HepG2 (cell line): ENCODE data around the gene ADGRG6. TPM values are rescaled to one million over a fixed set of nuclear protein-coding genes. Genes with fewer than 3 reads are reported as not detected.

Experiments
- ARID5B ChIP-seq: IDR thresholded peaks from 2 replicates; pipeline ENCODE4 v1.4.0; 2020; ENCODE audit warnings: mild to moderate bottlenecking, missing genetic modification reagents
- CEBPB ChIP-seq: IDR thresholded peaks from 2 replicates; pipeline ENCODE4 v1.6.1; 2011; ENCODE audit warnings: low read depth, low read length, improper control_type of control experiment, borderline replicate concordance
- CEBPG ChIP-seq: IDR thresholded peaks from 2 replicates; pipeline ENCODE4 v1.6.1; 2016
- GPBP1L1 ChIP-seq: sonication (generic); formaldehyde crosslinking; IDR thresholded peaks from 2 replicates; pipeline ENCODE4 v1.5.0; 2020; ENCODE audit warnings: mild to moderate bottlenecking, missing genetic modification reagents
- GZF1 ChIP-seq: sonication (generic); formaldehyde crosslinking; IDR thresholded peaks from 2 replicates; pipeline ENCODE4 v1.5.1; 2020; ENCODE audit warnings: mild to moderate bottlenecking, missing genetic modification reagents
- HINFP ChIP-seq: sonication (generic); formaldehyde crosslinking; IDR thresholded peaks from 2 replicates; pipeline ENCODE4 v1.4.0; 2020; ENCODE audit warnings: low read depth, mild to moderate bottlenecking, missing genetic modification reagents
- JUNB ChIP-seq: sonication (generic); formaldehyde crosslinking; IDR thresholded peaks from 2 replicates; pipeline ENCODE4 v1.8.0; 2022; ENCODE audit warnings: missing genetic modification reagents, mild to moderate bottlenecking, borderline replicate concordance
- KAT8 ChIP-seq: IDR thresholded peaks from 2 replicates; pipeline ENCODE4 v1.6.1; 2016; ENCODE audit warnings: missing genetic modification reagents, missing compliant biosample characterization
- KDM3A ChIP-seq: IDR thresholded peaks from 2 replicates; pipeline ENCODE4 v1.6.1; 2018; ENCODE audit warnings: low read depth, missing compliant biosample characterization
- MAFK ChIP-seq, 2 experiments: IDR thresholded peaks in 1 of 2; conservative IDR thresholded peaks in 1 of 2; 2 replicates each; pipeline ENCODE4 v1.6.1; 2011; ENCODE audit warnings: improper control_type of control experiment in 2 of 2, low read length in 2 of 2
- MIXL1 ChIP-seq: IDR thresholded peaks from 2 replicates; pipeline ENCODE4 v1.6.1; 2016
- MLLT10 ChIP-seq: sonication (generic); formaldehyde crosslinking; IDR thresholded peaks from 2 replicates; pipeline ENCODE4 v1.4.0; 2020; ENCODE audit warnings: missing genetic modification reagents
- NR2F6 ChIP-seq, 2 experiments: IDR thresholded peaks; 2 replicates each; pipeline ENCODE4 v1.6.1; 2016; ENCODE audit warnings: antibody characterized with exemption in 1 of 2, mild to moderate bottlenecking in 1 of 2
- PAXIP1 ChIP-seq: sonication (generic); formaldehyde crosslinking; conservative IDR thresholded peaks from 2 replicates; pipeline ENCODE4 v1.4.0; 2020; ENCODE audit warnings: mild to moderate bottlenecking, missing genetic modification reagents, moderate library complexity
- SAP130 ChIP-seq: IDR thresholded peaks from 2 replicates; pipeline ENCODE4 v1.6.1; 2016; ENCODE audit warnings: low read depth
- TCF12 ChIP-seq, 2 experiments: fragments of 450-650 bp in 1 of 2; sonication (generic) in 1 of 2; formaldehyde crosslinking in 1 of 2; IDR thresholded peaks; 2 replicates each; pipeline versions ENCODE4 v1.6.1 to v1.8.0; 2017 to 2022; ENCODE audit warnings: antibody characterized with exemption in 1 of 2, mild to moderate bottlenecking in 1 of 2, missing genetic modification reagents in 1 of 2, moderate library complexity in 1 of 2
- ZSCAN9 ChIP-seq: IDR thresholded peaks from 2 replicates; pipeline ENCODE4 v1.6.1; 2016; ENCODE audit warnings: borderline replicate concordance
- polyA plus RNA-seq, 8 experiments: library from polyadenylated mRNA; depleted of rRNA in 3 of 8; stranded (reverse) in 7 of 8; unstranded in 1 of 8; fragments of >200 nt; fragmentation: Illumina TruSeq in 4 of 8; extraction: Trizol in 4 of 8; gene quantifications; 2 replicates each; pipeline versions ENCODE4 v1.2.1 to v1.2.3, GENCODE V29; 2011 to 2016; ENCODE audit warnings: low read depth in 4 of 8, missing spikeins in 1 of 8, mixed read lengths in 1 of 8; ENCODE audit not compliant: insufficient read depth in 1 of 8
- total RNA-seq, 5 experiments: library from RNA; depleted of rRNA; stranded (reverse); fragments of >200 nt; fragmentation: Illumina TruSeq; extraction: Trizol; gene quantifications; 2 replicates each; pipeline ENCODE4 v1.2.3, GENCODE V29; 2016; ENCODE audit warnings: low read depth in 1 of 5

The ADGRG6 gene
- total and polyA plus RNA-seq, 2 of the 13 experiments (the other 11 are each of a cell fraction or from before 2014, with no cell fraction given): 129 to 249 TPM

- TF ChIP-seq MIXL1 (CRISPR knock-in tag): peak; percentile 72; the same call in 1 of the 2 replicates
- no peak for TF ChIP-seq JUNB (CRISPR knock-in tag)
- TF ChIP-seq SAP130 (CRISPR knock-in tag): peak; percentile 58
- peak; percentile 61; the same call in 1 of the 2 replicates for TF ChIP-seq CEBPG
- TF ChIP-seq PAXIP1 (CRISPR knock-in tag): no peak
- TF ChIP-seq KAT8 (CRISPR knock-in tag): peak; percentile 57; the same call in 1 of the 2 replicates
- no peak for TF ChIP-seq HINFP (CRISPR knock-in tag)
- TF ChIP-seq NR2F6 (IDR thresholded peaks at IDR 0.05): no peak
- TF ChIP-seq NR2F6 (CRISPR knock-in tag; IDR thresholded peaks at IDR 0.05): no peak
- TF ChIP-seq ZSCAN9 (CRISPR knock-in tag): 0 out of 2 replicates have a peak, but pooled peaks have one; percentile 30
- TF ChIP-seq ARID5B (CRISPR knock-in tag): peak; percentile 64
- TF ChIP-seq KDM3A (CRISPR knock-in tag): 0 out of 2 replicates have a peak, but pooled peaks have one; percentile 50
- TF ChIP-seq MLLT10 (CRISPR knock-in tag): no peak
- TF ChIP-seq TCF12 (IDR thresholded peaks at IDR 0.05): no peak
- no peak for TF ChIP-seq TCF12 (CRISPR knock-in tag; IDR thresholded peaks at IDR 0.05)
- TF ChIP-seq GPBP1L1 (CRISPR knock-in tag): no peak
- TF ChIP-seq MAFK (conservative IDR thresholded peaks at IDR 0.05 in 1 of 2, IDR thresholded peaks at IDR 0.05 in 1 of 2; ENCODE audit: low read length in 2 of 2): no peak
- no peak for TF ChIP-seq GZF1 (CRISPR knock-in tag)
- TF ChIP-seq CEBPB: peak; percentile 13; the same call in 1 of the 2 replicates
These were observed 86.4 kb downstream of the ADGRG6 start (continued) for GRCh38 chr6:142387997-142388815.
